Measurements from ENCODE around the gene GLIS1. TPM values are rescaled to one million over a fixed set of nuclear protein-coding genes. Genes with fewer than 3 reads are reported as not detected.

GLIS1 gene
- total and polyA plus RNA-seq, 2 experiments from 2014 or later: 0.26 to 0.31 TPM

- H3K9me2 ChIP-seq (ENCODE audit: insufficient read depth): no peaks in the 10 kb centered on the region
- Mint-ChIP-seq H3K4me1 (peaks cover 7% of the 10 kb centered on the region; the same call in 2 of the 3 replicates), H3K27me3 (ENCODE audit: insufficient read depth, low read depth, poor library complexity) (peaks cover 5% of the 10 kb centered on the region), H3K36me3 (ENCODE audit: low read depth) (peaks cover 8% of the 10 kb centered on the region; the same call in 1 of the 3 replicates), H3K27ac (no peak overlapping the region), H3K4me3 (no peak overlapping the region), H3K9me3 (peaks cover 33% of the 10 kb centered on the region)
- H3K27me3 ChIP-seq (ENCODE audit: insufficient read depth): no peaks in the 10 kb centered on the region
- H3K4me3 ChIP-seq: no peak overlapping the region
- no peak for DNase-seq (ENCODE audit: low spot score)
- H3K4me2 ChIP-seq: no peak overlapping the region
- no peaks in the 10 kb centered on the region for H3F3A ChIP-seq (replicated peaks; ENCODE audit: low read depth)
- H3K36me3 ChIP-seq (ENCODE audit: insufficient read depth): no peaks in the 10 kb centered on the region
- 0 out of 2 replicates have a peak, but pooled peaks cover 5% of the 10 kb centered on the region for H3K4me1 ChIP-seq (ENCODE audit: insufficient read depth)
- ATAC-seq: no peak
- H3K79me2 ChIP-seq (replicated peaks; ENCODE audit: insufficient read depth): no peaks in the 10 kb centered on the region
- H4K20me1 ChIP-seq (replicated peaks; ENCODE audit: insufficient read depth): no peaks in the 10 kb centered on the region
- TF ChIP-seq EZH2 (IDR thresholded peaks at IDR 0.05; ENCODE audit: low read depth, unreplicated experiment) (no peak), EZH2phosphoT487 (IDR thresholded peaks at IDR 0.05; ENCODE audit: unreplicated experiment) (no peak), NANOG (IDR thresholded peaks at IDR 0.05; ENCODE audit: borderline replicate concordance) (no peak), STAT1 (IDR thresholded peaks at IDR 0.05; ENCODE audit: unreplicated experiment) (no peak), ZNF331 (CRISPR knock-in tag; IDR thresholded peaks at IDR 0.05; ENCODE audit: low read depth) (no peak), JUNB (IDR thresholded peaks at IDR 0.05; ENCODE audit: unreplicated experiment) (no peak), REST (IDR thresholded peaks at IDR 0.05; ENCODE audit: unreplicated experiment) (no peak), POLR2AphosphoS5 (IDR thresholded peaks at IDR 0.05; ENCODE audit: low read depth) (no peak)
- TF ChIP-seq, protein P1, sequence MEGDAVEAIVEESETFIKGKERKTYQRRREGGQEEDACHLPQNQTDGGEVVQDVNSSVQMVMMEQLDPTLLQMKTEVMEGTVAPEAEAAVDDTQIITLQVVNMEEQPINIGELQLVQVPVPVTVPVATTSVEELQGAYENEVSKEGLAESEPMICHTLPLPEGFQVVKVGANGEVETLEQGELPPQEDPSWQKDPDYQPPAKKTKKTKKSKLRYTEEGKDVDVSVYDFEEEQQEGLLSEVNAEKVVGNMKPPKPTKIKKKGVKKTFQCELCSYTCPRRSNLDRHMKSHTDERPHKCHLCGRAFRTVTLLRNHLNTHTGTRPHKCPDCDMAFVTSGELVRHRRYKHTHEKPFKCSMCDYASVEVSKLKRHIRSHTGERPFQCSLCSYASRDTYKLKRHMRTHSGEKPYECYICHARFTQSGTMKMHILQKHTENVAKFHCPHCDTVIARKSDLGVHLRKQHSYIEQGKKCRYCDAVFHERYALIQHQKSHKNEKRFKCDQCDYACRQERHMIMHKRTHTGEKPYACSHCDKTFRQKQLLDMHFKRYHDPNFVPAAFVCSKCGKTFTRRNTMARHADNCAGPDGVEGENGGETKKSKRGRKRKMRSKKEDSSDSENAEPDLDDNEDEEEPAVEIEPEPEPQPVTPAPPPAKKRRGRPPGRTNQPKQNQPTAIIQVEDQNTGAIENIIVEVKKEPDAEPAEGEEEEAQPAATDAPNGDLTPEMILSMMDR (conservative IDR thresholded peaks at IDR 0.05; ENCODE audit: low read depth in 2 of 2): no peak
- TF ChIP-seq, protein P2, sequence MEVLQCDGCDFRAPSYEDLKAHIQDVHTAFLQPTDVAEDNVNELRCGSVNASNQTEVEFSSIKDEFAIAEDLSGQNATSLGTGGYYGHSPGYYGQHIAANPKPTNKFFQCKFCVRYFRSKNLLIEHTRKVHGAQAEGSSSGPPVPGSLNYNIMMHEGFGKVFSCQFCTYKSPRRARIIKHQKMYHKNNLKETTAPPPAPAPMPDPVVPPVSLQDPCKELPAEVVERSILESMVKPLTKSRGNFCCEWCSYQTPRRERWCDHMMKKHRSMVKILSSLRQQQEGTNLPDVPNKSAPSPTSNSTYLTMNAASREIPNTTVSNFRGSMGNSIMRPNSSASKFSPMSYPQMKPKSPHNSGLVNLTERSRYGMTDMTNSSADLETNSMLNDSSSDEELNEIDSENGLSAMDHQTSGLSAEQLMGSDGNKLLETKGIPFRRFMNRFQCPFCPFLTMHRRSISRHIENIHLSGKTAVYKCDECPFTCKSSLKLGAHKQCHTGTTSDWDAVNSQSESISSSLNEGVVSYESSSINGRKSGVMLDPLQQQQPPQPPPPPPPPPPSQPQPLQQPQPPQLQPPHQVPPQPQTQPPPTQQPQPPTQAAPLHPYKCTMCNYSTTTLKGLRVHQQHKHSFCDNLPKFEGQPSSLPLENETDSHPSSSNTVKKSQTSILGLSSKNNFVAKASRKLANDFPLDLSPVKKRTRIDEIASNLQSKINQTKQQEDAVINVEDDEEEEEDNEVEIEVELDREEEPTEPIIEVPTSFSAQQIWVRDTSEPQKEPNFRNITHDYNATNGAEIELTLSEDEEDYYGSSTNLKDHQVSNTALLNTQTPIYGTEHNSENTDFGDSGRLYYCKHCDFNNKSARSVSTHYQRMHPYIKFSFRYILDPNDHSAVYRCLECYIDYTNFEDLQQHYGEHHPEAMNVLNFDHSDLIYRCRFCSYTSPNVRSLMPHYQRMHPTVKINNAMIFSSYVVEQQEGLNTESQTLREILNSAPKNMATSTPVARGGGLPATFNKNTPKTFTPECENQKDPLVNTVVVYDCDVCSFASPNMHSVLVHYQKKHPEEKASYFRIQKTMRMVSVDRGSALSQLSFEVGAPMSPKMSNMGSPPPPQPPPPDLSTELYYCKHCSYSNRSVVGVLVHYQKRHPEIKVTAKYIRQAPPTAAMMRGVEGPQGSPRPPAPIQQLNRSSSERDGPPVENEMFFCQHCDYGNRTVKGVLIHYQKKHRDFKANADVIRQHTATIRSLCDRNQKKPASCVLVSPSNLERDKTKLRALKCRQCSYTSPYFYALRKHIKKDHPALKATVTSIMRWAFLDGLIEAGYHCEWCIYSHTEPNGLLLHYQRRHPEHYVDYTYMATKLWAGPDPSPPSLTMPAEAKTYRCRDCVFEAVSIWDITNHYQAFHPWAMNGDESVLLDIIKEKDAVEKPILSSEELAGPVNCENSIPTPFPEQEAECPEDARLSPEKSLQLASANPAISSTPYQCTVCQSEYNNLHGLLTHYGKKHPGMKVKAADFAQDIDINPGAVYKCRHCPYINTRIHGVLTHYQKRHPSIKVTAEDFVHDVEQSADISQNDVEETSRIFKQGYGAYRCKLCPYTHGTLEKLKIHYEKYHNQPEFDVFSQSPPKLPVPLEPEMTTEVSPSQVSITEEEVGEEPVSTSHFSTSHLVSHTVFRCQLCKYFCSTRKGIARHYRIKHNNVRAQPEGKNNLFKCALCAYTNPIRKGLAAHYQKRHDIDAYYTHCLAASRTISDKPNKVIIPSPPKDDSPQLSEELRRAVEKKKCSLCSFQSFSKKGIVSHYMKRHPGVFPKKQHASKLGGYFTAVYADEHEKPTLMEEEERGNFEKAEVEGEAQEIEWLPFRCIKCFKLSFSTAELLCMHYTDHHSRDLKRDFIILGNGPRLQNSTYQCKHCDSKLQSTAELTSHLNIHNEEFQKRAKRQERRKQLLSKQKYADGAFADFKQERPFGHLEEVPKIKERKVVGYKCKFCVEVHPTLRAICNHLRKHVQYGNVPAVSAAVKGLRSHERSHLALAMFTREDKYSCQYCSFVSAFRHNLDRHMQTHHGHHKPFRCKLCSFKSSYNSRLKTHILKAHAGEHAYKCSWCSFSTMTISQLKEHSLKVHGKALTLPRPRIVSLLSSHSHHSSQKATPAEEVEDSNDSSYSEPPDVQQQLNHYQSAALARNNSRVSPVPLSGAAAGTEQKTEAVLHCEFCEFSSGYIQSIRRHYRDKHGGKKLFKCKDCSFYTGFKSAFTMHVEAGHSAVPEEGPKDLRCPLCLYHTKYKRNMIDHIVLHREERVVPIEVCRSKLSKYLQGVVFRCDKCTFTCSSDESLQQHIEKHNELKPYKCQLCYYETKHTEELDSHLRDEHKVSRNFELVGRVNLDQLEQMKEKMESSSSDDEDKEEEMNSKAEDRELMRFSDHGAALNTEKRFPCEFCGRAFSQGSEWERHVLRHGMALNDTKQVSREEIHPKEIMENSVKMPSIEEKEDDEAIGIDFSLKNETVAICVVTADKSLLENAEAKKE (CRISPR knock-in tag; IDR thresholded peaks at IDR 0.05): no peak
- TF ChIP-seq, protein P3, sequence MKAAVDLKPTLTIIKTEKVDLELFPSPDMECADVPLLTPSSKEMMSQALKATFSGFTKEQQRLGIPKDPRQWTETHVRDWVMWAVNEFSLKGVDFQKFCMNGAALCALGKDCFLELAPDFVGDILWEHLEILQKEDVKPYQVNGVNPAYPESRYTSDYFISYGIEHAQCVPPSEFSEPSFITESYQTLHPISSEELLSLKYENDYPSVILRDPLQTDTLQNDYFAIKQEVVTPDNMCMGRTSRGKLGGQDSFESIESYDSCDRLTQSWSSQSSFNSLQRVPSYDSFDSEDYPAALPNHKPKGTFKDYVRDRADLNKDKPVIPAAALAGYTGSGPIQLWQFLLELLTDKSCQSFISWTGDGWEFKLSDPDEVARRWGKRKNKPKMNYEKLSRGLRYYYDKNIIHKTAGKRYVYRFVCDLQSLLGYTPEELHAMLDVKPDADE (IDR thresholded peaks at IDR 0.05): no peak
- no peak overlapping the region for H3K27ac ChIP-seq (ENCODE audit: low read depth)
- H2AFZ ChIP-seq: no peak overlapping the region
Observed at GRCh38 chr1:53608676-53609075, 130.3 kb downstream of the GLIS1 start.

Measured in GM23338 (cell line).